GM21360 (cell line): ENCODE results near the gene OR52K2.
"Not testable (repeated sequence)": the region's sequence is repeated elsewhere in the genome, so short reads cannot be mapped to it uniquely, and the experiment has no call there.

Experiments
- ATAC-seq: cut with Tn5 transposase; IDR thresholded peaks from one replicate; pipeline ENCODE4 v1.9.1; 2021; ENCODE audit warnings: mild to moderate bottlenecking, moderate library complexity; ENCODE audit not compliant: unreplicated experiment

OR52K2 gene

GRCh38 chr11:4448995-4449394 is at the start of gene OR52K2:
Gene OR52K2, plus strand, starts transcription at chr11:4449295. Its CDS starts 45 bp downstream, at chr11:4449340.
- no peak for ATAC-seq

GRCh38 chr11:4406206-4406605 is 42.9 kb upstream of the OR52K2 start:
- not testable (repeated sequence) for ATAC-seq

GRCh38 chr11:4416306-4416705 is 32.8 kb upstream of the OR52K2 start:
- no peak for ATAC-seq

GRCh38 chr11:4416816-4417215 is 32.3 kb upstream of the OR52K2 start:
- no peak for ATAC-seq

- no peak for ATAC-seq
Observed at GRCh38 chr11:4418403-4418802, 30.7 kb upstream of the OR52K2 start.

- no peak for ATAC-seq
Observed at GRCh38 chr11:4430051-4430450, 19.0 kb upstream of the OR52K2 start.

- ATAC-seq, result no peak
Observed at GRCh38 chr11:4433856-4434255, 15.2 kb upstream of the OR52K2 start.

GRCh38 chr11:4436411-4436810 is 12.7 kb upstream of the OR52K2 start:
- no peak for ATAC-seq

- ATAC-seq, result no peak
Observed at GRCh38 chr11:4441515-4441914, 7.6 kb upstream of the OR52K2 start.

- ATAC-seq, result no peak
Observed at GRCh38 chr11:4443232-4443891, 5.7 kb upstream of the OR52K2 start.

- no peak for ATAC-seq
Observed at GRCh38 chr11:4453118-4453517, 4.0 kb downstream of the OR52K2 start.

GRCh38 chr11:4454021-4454420 is 4.9 kb downstream of the OR52K2 start:
- ATAC-seq, result no peak

- ATAC-seq, result no peak
Observed at GRCh38 chr11:4455419-4455818, 6.3 kb downstream of the OR52K2 start.

- ATAC-seq, result peak; percentile 64
Observed at GRCh38 chr11:4459500-4459899, 10.4 kb downstream of the OR52K2 start.

GRCh38 chr11:4460151-4460550 is 11.1 kb downstream of the OR52K2 start:
- no peak for ATAC-seq

- no peak for ATAC-seq
Observed at GRCh38 chr11:4464216-4465159, 15.4 kb downstream of the OR52K2 start.

GRCh38 chr11:4465407-4465806 is 16.3 kb downstream of the OR52K2 start:
- no peak for ATAC-seq

GRCh38 chr11:4466131-4466870 is 17.2 kb downstream of the OR52K2 start:
- ATAC-seq, result no peak

GRCh38 chr11:4466871-4467442 is 17.9 kb downstream of the OR52K2 start:
- no peak for ATAC-seq

GRCh38 chr11:4467811-4468606 is 18.9 kb downstream of the OR52K2 start:
- no peak for ATAC-seq
